NCI-H524 treated with DMSO at 0.1 percent for 48 hours (cell line): ENCODE measurements around the gene SH3PXD2A.

Experiments used
- DNase-seq: peaks from one replicate; lab custom pipeline; 2025; lab: John Stamatoyannopoulos, UW

Gene SH3PXD2A

GRCh38 chr10:103580430-103580829, 274.9 kb downstream of the SH3PXD2A start:
- no peak for DNase-seq

- no peak for DNase-seq
These were observed 275.4 kb downstream of the SH3PXD2A start for GRCh38 chr10:103580011-103580410.

DNA sequence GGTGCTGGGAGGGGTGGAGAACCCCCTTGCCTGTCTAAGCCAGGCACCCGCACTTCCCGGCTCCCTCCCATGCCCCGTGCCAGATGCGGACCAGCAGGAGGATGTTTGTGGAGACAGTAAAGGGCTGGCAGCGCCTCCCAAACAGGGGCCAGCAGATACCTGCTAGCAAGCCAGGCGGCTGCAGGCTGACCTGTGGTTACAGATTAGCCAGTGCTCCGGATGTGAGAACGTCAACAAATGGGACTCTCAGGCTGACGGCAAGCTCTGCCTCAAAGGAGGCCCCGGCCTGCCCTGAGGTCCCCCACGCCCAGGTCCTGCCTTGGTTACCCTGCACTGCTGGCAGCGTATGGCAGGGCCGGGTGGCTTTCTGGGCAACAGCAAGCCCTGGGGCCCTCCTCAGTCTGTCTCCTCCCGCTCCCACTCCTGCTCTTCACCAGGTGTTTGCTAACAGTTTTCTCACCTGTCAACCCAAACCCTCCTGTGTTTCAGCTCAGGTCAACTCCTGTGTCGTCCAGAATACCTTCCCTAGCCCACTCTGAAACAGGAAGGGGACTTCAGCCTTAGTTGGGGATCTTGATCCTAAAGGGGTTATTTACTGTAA, 276.5 kb downstream of the SH3PXD2A start:
- no peak for DNase-seq

DNA sequence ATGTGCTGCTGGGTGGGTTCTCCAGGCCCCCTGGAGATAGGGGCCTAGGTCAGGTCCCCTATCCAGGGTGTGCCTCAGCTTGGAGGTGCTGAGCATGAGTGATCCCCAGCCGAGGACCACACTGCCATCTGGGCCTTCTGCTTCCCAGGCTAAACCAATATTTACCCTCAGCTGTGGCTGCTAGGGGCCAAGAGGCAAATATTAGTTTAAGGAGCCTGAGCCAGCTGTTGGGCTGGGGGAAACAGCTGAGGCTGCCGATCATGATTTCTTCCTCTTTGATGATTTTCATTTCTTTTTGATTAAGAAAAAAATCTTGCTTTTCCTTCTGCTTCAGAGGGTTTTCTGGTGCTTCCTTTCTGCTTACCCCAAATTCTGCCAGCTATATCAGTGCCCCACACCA, 278.5 kb downstream of the SH3PXD2A start:
- no peak for DNase-seq

DNA sequence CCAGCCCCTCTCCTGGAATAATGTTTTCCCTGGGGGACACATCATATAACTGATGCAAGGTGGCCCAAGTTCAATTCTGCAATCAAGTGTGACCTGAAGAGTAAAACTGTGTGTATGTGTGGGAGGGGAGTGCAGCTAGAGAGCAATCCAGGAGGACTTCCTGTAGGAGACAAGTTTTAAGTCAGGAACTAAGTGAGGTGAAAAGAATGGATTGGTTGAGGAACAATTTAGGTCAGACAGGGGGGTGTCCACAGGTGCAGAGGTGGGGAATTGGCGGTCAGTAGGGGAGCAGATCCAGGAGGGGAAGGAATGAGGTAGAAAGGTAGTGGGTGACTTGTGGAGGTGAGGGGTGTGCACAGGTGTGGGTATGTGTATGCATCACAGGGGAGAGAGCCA, 279.3 kb downstream of the SH3PXD2A start:
- no peak for DNase-seq

GRCh38 chr10:103575416-103576075, 279.8 kb downstream of the SH3PXD2A start:
- DNase-seq, result no peak

GRCh38 chr10:103574097-103575061, 281.0 kb downstream of the SH3PXD2A start:
- no peak for DNase-seq

- no peak for DNase-seq
These were observed 282.2 kb downstream of the SH3PXD2A start for GRCh38 chr10:103573205-103573487.

- DNase-seq, result no peak
These were observed 282.8 kb downstream of the SH3PXD2A start for GRCh38 chr10:103572347-103573204.

GRCh38 chr10:103571656-103571975, 283.8 kb downstream of the SH3PXD2A start:
- no peak for DNase-seq

DNA sequence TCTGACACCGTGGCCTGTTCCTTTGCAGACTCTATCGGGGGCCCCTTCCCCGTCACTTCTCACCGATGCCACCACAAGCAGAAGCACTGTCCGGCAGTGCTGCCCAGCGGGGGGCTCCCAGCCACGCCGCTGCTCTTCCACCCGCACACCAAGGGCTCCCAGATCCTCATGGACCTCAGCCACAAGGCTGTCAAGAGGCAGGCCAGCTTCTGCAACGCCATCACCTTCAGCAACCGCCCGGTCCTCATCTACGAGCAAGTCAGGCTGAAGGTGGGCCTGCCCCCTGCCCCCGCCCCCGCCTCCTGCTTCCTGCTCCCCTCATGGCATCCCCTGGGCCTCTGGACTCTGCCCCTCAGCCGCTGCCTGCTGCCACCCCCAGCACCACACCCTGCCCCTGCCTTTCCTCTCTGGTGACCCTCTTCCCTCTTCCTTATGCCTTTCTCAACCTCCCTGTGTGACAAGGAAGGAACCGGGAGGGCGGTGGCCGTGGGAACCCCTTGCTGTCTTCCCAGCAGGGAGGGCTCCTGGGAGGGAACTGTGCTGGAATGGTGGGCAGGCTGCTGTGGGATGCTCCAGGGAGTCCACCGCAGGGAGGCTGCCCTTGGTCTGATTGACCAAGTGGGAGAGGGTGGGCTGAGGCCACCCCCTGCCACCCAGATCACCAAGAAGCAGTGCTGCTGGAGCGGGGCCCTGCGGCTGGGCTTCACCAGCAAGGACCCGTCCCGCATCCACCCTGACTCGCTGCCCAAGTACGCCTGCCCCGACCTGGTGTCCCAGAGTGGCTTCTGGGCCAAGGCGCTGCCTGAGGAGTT, 284.3 kb downstream of the SH3PXD2A start:
- DNase-seq, result no peak

GRCh38 chr10:103569896-103570295, 285.5 kb downstream of the SH3PXD2A start:
- DNase-seq, result no peak

DNA sequence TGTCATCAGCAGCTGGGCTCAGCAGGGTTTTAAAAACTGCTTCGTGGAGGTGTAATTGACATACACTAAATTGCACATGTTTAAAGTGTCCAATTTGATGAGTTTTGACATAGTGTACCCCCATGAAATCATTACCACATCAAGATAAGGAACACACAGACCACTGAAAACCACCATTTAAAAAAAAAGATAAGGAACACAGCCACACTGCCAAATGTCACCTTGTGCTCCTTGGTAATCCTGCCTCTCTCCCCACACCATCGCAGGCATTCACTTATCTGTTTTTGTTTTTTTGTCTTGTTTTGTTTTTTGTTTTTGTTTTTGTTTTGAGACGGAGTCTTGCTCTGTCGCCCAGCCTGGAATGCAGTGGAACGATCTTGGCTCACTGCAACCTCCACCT, 286.9 kb downstream of the SH3PXD2A start:
- DNase-seq, result no peak

GRCh38 chr10:103566536-103566935, 288.8 kb downstream of the SH3PXD2A start:
- no peak for DNase-seq

DNA sequence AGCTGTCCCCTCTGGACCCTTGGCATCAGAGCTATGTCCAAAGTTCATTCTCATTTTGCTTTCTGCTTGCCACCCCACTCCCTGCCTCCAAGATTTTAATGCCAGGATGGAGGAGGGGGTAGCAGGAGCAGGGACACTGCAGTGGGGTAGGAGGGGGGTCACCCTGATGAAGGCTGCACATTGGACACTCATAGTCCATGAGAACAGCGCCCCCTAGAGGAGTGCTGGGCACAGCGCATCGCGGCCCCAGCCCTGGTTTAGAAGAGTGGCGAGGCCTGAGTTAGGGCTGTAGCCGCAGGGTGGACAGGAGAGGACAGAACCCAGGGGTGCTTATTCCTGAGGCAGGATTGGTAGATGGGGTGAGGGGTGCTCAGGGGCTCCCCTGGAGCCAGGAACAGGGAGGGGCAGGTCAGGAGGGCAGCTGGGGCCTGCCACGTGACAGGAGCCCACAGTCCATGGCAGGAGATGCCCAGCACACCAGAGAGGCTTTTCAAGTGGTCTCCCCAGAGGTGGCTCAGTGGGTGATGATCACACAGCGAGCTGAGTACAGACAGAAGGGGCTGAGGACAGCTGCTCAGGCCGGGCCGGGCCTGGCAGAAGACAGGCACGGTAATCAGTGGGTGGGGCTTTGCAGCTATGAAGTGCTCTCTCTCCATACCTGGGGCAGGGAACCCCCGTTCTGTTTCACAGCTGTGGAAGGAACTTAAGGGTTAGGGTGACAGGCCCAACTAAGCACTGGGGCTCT, 290.4 kb downstream of the SH3PXD2A start:
- no peak for DNase-seq

DNA sequence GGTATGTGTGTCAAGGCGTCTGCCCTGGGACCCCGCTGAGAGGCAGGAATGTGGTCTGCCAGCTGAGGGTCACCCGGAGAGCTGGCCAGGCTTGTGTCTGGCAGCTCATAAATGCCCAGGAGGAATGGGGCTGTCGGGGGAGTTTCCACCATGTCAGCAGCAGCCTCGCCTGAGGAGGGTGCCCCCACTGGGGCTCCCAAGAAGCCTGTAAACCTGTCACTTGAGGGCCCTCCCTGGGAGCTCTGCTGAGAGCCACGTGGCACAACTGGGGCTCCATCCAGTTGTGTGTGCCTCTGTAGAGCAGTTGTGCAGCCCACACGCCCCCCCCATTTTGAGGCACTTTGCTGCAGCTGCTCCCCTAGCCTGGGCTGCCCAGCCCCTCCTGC, 291.3 kb downstream of the SH3PXD2A start:
- DNase-seq, result no peak

GRCh38 chr10:103563231-103564115, 291.9 kb downstream of the SH3PXD2A start:
- no peak for DNase-seq

GRCh38 chr10:103562383-103562782, 293.0 kb downstream of the SH3PXD2A start:
- no peak for DNase-seq

- no peak for DNase-seq
These were observed 294.5 kb downstream of the SH3PXD2A start for GRCh38 chr10:103560886-103561285.

- DNase-seq, result no peak
These were observed 295.6 kb downstream of the SH3PXD2A start for GRCh38 chr10:103559776-103560175.
